HL-60 (cell line): ENCODE data around the gene BHMT.

ENCODE experiments used
- DNase-seq, 2 experiments: peaks; one replicate each; pipeline ENCODE4 v3.0.0-alpha.2; 2010 to 2020; ENCODE audit warnings: low read depth in 1 of 2, low spot score in 1 of 2
- H3K27ac ChIP-seq: fragments of 250-450 bp; sonication (Bioruptor Pico); replicated peaks from 2 replicates; pipeline ENCODE4 v1.5.1; 2020; ENCODE audit warnings: mild to moderate bottlenecking, moderate library complexity
- H3K27me3 ChIP-seq: fragments of 250-450 bp; sonication (Bioruptor Pico); 2 replicates; pipeline ENCODE4 v1.5.1; 2021; ENCODE audit warnings: mild to moderate bottlenecking, moderate library complexity; ENCODE audit not compliant: insufficient read depth, poor library complexity, severe bottlenecking
- H3K4me3 ChIP-seq: replicated peaks from 2 replicates; pipeline ENCODE4 v1.5.1; 2011; ENCODE audit warnings: mild to moderate bottlenecking, control low read depth, low read length; ENCODE audit not compliant: insufficient read depth
- CTCF ChIP-seq: IDR thresholded peaks from one replicate; pipeline ENCODE4 v1.5.1; 2011; ENCODE audit warnings: low read length, control low read depth, inconsistent platforms; ENCODE audit not compliant: insufficient read depth
- GABPA ChIP-seq: IDR thresholded peaks from 2 replicates; pipeline ENCODE4 v1.6.1; 2012; ENCODE audit warnings: low read depth
- POLR2AphosphoS5 ChIP-seq: IDR thresholded peaks from 2 replicates; pipeline ENCODE4 v1.6.1; 2012; ENCODE audit warnings: low read depth
- REST ChIP-seq: IDR thresholded peaks from 2 replicates; pipeline ENCODE4 v1.6.1; 2012; ENCODE audit warnings: low read depth; ENCODE audit not compliant: insufficient replicate concordance
- SPI1 ChIP-seq: IDR thresholded peaks from 2 replicates; pipeline ENCODE4 v1.6.1; 2012; ENCODE audit warnings: low read depth, mild to moderate bottlenecking, borderline replicate concordance
- long read RNA-seq: library from polyadenylated mRNA; unstranded; transcript quantifications from one replicate; pipeline ENCODE4 v2.0.0, GENCODE V29; 2020

Gene BHMT, protein sequence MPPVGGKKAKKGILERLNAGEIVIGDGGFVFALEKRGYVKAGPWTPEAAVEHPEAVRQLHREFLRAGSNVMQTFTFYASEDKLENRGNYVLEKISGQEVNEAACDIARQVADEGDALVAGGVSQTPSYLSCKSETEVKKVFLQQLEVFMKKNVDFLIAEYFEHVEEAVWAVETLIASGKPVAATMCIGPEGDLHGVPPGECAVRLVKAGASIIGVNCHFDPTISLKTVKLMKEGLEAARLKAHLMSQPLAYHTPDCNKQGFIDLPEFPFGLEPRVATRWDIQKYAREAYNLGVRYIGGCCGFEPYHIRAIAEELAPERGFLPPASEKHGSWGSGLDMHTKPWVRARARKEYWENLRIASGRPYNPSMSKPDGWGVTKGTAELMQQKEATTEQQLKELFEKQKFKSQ
- long read RNA-seq: 0 reads

GRCh38 chr5:79111387-79111959, at the start of gene BHMT:
Gene BHMT, plus strand, starts transcription at chr5:79111809. Its CDS starts 77 bp downstream, at chr5:79111886.
- TF ChIP-seq CTCF: no peak
- no peak for TF ChIP-seq GABPA
- no peak for TF ChIP-seq REST
- TF ChIP-seq POLR2AphosphoS5: no peak
- TF ChIP-seq SPI1: no peak
- Histone ChIP-seq H3K27me3 (no peaks in the 10 kb centered on the region), H3K4me3 (no peak within 1 kb of the TSS), H3K27ac (no peak within 1 kb of the TSS)
- DNase-seq: no peak

DNA sequence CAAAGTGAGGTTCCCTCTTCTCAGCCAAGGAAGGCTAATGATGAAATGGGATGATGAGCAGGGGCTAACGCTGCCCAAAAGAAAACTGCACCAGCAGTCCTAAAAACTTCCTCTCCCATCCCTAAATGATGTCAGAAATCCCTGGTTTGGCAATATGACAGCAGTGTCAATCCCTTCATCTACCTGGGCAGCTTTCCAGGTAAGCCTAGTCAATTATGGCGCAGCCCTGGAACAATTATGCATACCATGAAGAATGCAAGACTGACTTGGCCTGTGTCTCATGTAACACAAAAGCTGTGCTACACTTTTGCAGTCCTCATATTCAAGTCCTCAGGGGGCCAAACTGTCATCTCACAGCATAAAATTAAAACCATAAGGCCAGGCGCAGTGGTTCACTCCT, 49.2 kb upstream of the BHMT start:
- DNase-seq: no peak
- no peak overlapping the region for H3K4me3 ChIP-seq
- no peak for TF ChIP-seq SPI1
- no peak for TF ChIP-seq REST
- no peak for TF ChIP-seq CTCF
- no peak for TF ChIP-seq POLR2AphosphoS5
- TF ChIP-seq GABPA: no peak
- H3K27me3 ChIP-seq: no peaks in the 10 kb centered on the region
- no peak overlapping the region for H3K27ac ChIP-seq

DNA sequence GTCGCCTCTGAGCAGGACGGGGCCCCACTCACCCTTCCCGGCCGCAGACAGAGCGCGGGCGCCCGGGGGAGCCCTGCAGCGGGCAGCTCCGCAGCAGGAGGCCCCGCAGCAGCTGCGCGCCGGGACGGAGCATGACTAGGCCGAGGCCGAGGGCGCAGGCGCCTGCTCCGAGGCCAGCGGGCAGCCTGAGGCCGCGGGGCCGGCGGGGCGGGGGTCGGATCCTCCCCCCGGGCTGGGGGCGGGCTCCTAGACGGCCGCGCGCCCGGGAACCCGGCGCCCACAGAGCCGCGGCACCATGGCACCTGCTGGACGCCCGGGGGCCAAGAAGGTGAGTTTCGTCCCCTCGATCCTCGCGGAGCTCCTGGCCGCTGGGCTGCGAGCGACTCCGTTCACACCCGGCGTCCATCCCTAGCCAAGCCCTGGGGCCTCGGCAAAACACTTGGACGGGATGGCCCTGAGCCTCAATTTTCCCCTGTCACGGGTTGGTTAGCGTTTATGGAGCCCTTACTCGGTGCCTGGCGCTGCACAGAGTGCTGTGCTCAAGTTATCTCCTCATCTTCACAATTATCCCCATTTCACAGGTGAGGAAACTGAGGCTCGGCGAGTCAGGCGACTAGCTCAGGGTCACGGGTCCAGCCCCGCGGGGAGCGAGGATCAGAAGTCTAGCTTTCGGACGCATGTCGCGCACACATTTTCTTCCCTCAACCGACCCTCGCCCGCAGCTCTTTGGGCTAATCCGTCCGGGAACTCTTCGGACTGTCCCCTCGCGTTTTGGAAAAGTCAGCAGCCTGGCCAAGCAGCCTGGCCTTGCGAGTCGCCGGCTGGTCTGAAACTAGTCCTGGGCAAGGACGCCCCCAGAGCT, 41.9 kb upstream of the BHMT start, which contains the start of the genes BHMT2 and DMGDH:
BHMT2 (plus strand) TSS at position 280 of the 862 bp plus-strand sequence; CDS start at position 296, 16 bp downstream.
DMGDH (minus strand) TSS at position 187 of the 862 bp plus-strand sequence; CDS start at position 133, 54 bp downstream.
- Histone ChIP-seq H3K27ac (no peak within 1 kb of the TSS), H3K4me3 (no peak within 1 kb of the TSS), H3K27me3 (no peaks in the 10 kb centered on the region)
- no peak for DNase-seq
- TF ChIP-seq POLR2AphosphoS5: no peak
- TF ChIP-seq CTCF: no peak
- TF ChIP-seq GABPA: no peak
- no peak for TF ChIP-seq SPI1
- no peak for TF ChIP-seq REST
